ENCODE measurements around the gene PCYOX1L.

- TF ChIP-seq CTBP1 (IDR thresholded peaks at IDR 0.05; ENCODE audit: borderline replicate concordance) (no peak), NFRKB (IDR thresholded peaks at IDR 0.05) (no peak), FOXA1 (IDR thresholded peaks at IDR 0.05) (no peak), ZNF384 (IDR thresholded peaks at IDR 0.05) (no peak), SUZ12 (IDR thresholded peaks at IDR 0.05) (no peak)
These were observed 1.5 kb upstream of the PCYOX1L start for GRCh38 chr5:149356391-149356790.
